HG03354 (cell line): ENCODE data around the gene FBXO41.

Source experiments
- ATAC-seq: cut with Tn5 transposase; IDR thresholded peaks from one replicate; pipeline ENCODE4 v1.9.1; 2021; ENCODE audit warnings: mild to moderate bottlenecking; ENCODE audit not compliant: unreplicated experiment, poor library complexity, severe bottlenecking

Gene FBXO41

GRCh38 chr2:73225513-73226360 is 58.5 kb downstream of the FBXO41 start:
- no peak for ATAC-seq

GRCh38 chr2:73223821-73224220 is 60.5 kb downstream of the FBXO41 start:
- no peak for ATAC-seq

GRCh38 chr2:73218298-73218697 is 66.0 kb downstream of the FBXO41 start:
- ATAC-seq: no peak

GRCh38 chr2:73217826-73218225 is 66.5 kb downstream of the FBXO41 start:
- ATAC-seq: no peak

- ATAC-seq: no peak
Observed at GRCh38 chr2:73217160-73217559, 67.1 kb downstream of the FBXO41 start.

- ATAC-seq: no peak
Observed at GRCh38 chr2:73215254-73215653, 69.0 kb downstream of the FBXO41 start.

GRCh38 chr2:73214120-73215035 is 69.9 kb downstream of the FBXO41 start, which contains the start of gene SMYD5:
SMYD5 (plus strand) TSS chr2:73214245; CDS start chr2:73214267, 22 bp downstream.
- peak; percentile 96 for ATAC-seq

GRCh38 chr2:73212448-73213176 is 71.7 kb downstream of the FBXO41 start:
- ATAC-seq: peak; percentile 76

GRCh38 chr2:73212098-73212447 is 72.2 kb downstream of the FBXO41 start:
- ATAC-seq: no peak

- ATAC-seq: no peak
Observed at GRCh38 chr2:73210696-73211095, 73.6 kb downstream of the FBXO41 start.

GRCh38 chr2:73210019-73210418 is 74.3 kb downstream of the FBXO41 start:
- no peak for ATAC-seq

GRCh38 chr2:73208258-73208657 is 76.0 kb downstream of the FBXO41 start:
- ATAC-seq: no peak

- ATAC-seq: no peak
Observed at GRCh38 chr2:73205611-73206010, 78.7 kb downstream of the FBXO41 start.
